ENCODE measurements around the gene VAMP2.

VAMP2 gene

DNA sequence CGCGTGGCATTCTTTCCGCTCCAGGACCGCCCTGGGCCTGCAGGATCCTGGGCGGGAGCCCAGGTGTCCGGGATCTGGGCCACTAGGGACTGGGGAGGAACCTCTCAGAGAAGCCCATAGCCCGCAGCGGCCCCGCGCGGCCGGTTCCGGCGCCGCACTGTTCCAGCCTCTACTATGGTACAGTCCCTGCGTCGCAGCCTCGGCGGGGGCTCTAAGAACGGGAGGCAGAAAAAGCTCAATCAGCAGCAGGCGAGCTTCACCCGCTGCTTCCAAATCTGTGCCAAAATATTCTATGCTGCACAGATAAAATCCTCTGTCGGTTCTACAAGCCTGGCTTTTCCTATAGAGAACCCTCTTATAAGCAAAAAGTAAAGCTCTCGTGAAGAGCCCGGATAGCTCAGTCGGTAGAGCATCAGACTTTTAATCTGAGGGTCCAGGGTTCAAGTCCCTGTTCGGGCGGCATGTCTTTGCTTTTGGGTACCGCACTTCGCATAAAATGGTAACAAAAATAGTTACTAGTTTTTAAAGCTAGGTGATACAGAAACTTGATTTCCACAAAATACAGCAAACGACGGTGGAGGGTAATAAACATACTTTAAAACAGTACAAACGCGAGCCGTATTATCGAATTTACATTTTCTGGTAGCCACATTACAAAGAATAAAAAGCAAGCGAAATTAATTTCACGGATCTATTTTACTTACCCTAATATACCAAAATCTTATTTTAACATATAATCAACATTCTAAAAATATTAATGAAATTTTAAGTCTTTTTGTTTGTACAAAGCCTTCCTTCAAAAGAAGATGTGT lies 43.8 kb downstream of the VAMP2 start:
- peak; percentile 78 for DNase-seq (ENCODE audit: low read depth)

DNA sequence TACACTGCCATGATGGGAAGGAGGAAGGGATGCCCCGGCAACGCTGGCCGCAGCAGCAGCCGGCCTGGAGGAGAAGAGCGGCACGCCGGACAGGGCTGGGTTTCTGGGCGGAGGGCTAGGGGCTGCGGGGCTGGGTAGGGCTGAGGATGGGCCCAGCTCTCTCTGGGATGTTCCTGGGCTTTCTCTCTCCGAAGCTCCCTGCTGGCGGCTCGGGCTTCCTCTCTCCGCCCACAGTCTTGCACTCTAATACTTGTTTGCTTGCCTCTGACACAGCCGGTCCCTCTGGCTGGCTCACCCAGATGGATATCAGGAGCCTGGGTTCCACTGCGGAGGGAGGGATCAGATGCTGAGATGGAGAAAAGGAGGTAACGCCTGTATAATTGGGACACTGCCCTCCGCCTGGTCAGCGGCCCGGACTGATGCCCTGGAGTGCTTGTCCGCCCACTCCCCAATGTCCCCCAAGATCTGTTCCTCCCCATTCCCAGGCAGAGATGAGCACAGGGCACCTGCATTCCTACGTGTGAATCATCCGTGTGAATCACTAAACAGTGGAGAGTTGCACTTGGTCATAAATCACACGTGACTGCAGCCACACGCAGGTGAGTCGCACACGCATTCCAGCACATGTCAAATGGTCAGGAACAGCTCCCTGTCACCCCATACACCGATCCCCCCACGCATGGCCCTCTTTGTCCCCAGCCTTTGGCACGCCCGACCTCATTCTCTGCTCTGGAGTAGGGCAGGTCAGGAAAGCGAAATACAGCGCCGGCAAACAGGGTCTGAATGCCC lies 44.6 kb downstream of the VAMP2 start, which contains the start of gene ALOXE3:
Gene ALOXE3, minus strand, starts transcription at position 535 of the 789 bp plus-strand sequence. Its CDS starts 524 bp downstream, at position 11.
- TF ChIP-seq, protein P1, sequence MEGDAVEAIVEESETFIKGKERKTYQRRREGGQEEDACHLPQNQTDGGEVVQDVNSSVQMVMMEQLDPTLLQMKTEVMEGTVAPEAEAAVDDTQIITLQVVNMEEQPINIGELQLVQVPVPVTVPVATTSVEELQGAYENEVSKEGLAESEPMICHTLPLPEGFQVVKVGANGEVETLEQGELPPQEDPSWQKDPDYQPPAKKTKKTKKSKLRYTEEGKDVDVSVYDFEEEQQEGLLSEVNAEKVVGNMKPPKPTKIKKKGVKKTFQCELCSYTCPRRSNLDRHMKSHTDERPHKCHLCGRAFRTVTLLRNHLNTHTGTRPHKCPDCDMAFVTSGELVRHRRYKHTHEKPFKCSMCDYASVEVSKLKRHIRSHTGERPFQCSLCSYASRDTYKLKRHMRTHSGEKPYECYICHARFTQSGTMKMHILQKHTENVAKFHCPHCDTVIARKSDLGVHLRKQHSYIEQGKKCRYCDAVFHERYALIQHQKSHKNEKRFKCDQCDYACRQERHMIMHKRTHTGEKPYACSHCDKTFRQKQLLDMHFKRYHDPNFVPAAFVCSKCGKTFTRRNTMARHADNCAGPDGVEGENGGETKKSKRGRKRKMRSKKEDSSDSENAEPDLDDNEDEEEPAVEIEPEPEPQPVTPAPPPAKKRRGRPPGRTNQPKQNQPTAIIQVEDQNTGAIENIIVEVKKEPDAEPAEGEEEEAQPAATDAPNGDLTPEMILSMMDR (conservative IDR thresholded peaks at IDR 0.05; ENCODE audit: low read length), result 0 out of 2 replicates have a peak, but pooled peaks have one; percentile 2
- peak within 1 kb of the TSS; percentile 68 for H3K4me3 ChIP-seq (ENCODE audit: low read length)
- DNase-seq (ENCODE audit: low read depth), result peak; percentile 52

More for the DNA sequence above, 43.8 kb downstream of the VAMP2 start:
- TF ChIP-seq, protein P1 (conservative IDR thresholded peaks at IDR 0.05; ENCODE audit: low read length), result peak; percentile 76
- H3K4me3 ChIP-seq (ENCODE audit: low read length), result peak overlapping the region; percentile 68

- no peak for DNase-seq (ENCODE audit: low read depth)
- H3K4me3 ChIP-seq (ENCODE audit: low read length), result peak overlapping the region; percentile 68
- TF ChIP-seq, protein P1 (conservative IDR thresholded peaks at IDR 0.05; ENCODE audit: low read length), result no peak
These were observed 45.3 kb downstream of the VAMP2 start for GRCh38 chr17:8117367-8117979.

- DNase-seq (ENCODE audit: low read depth), result no peak
- TF ChIP-seq, protein P1 (conservative IDR thresholded peaks at IDR 0.05; ENCODE audit: low read length), result no peak
- H3K4me3 ChIP-seq (ENCODE audit: low read length), result no peak overlapping the region
These were observed 46.0 kb downstream of the VAMP2 start for GRCh38 chr17:8116776-8117175.

DNA sequence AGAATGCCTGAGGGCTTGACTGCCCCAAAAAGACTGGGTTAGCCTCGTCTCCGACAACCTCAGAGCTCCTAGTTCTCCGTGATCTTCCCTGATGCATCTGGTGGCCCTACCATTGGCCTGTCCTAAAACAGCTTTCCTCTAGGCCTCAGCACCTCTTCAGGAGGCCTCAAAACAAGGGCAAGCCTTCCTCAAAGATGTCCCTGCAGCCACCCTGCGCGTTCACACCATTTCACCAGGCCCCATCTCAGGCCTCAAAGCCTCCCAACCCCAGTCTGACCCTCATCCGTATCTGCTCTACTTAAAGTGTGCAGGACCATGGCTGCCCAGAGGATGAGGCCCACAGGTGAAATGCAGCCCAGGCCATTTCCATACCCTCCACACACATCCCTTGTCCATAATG lies 51.8 kb downstream of the VAMP2 start:
- H3K4me3 ChIP-seq (ENCODE audit: low read length), result no peak overlapping the region
- TF ChIP-seq, protein P1 (conservative IDR thresholded peaks at IDR 0.05; ENCODE audit: low read length), result no peak
- DNase-seq (ENCODE audit: low read depth), result no peak

GRCh38 chr17:8110456-8110804 lies 52.3 kb downstream of the VAMP2 start:
- no peak for DNase-seq (ENCODE audit: low read depth)
- TF ChIP-seq, protein P1 (conservative IDR thresholded peaks at IDR 0.05; ENCODE audit: low read length), result no peak
- no peak overlapping the region for H3K4me3 ChIP-seq (ENCODE audit: low read length)

All from AG10803 (cell line).